AG04449 (cell line): Measurements from ENCODE around the gene CNNM2.
"Not testable (repeated sequence)": the region's sequence is repeated elsewhere in the genome, so short reads cannot be mapped to it uniquely, and the experiment has no call there.

ENCODE experiments used
- CTCF ChIA-PET: fragments of 350-600 bp; formaldehyde crosslinking; extraction: SDS; loops from one replicate; lab custom pipeline; 2021; ENCODE audit warnings: antibody characterized with exemption; lab: Yijun Ruan, JAX
- POLR2A ChIA-PET: fragments of 400-600, 350-600 bp; formaldehyde crosslinking; extraction: SDS; loops from one replicate; lab custom pipeline; 2020; ENCODE audit warnings: antibody characterized with exemption, inconsistent platforms; lab: Yijun Ruan, JAX
- DNase-seq: peaks from one replicate; pipeline ENCODE4 v3.0.0-alpha.2; 2010; ENCODE audit warnings: low read depth, low spot score
- H3K4me3 ChIP-seq: 2 replicates; pipeline ENCODE4 v1.5.1; 2011; ENCODE audit warnings: low read depth, mild to moderate bottlenecking, control low read depth, low read length
- CTCF ChIP-seq: IDR thresholded peaks from one replicate; pipeline ENCODE4 v1.5.1; 2011; ENCODE audit warnings: mild to moderate bottlenecking, moderate library complexity, low read length, control low read depth, inconsistent platforms; ENCODE audit not compliant: insufficient read depth; ENCODE audit errors: missing control alignments

CNNM2 gene

GRCh38 chr10:102965311-102965851, 47.3 kb downstream of the CNNM2 start:
- H3K4me3 ChIP-seq = no peak overlapping the region
- no peak for TF ChIP-seq CTCF
- CTCF ChIA-PET = interaction anchor here (1.4 kb wide), 1 partner anchor 274 kb away, joined by 4 read pairs; no protein-coding TSS in a partner anchor
- DNase-seq = no peak
- POLR2A ChIA-PET = no interaction called here

- TF ChIP-seq CTCF = no peak
- POLR2A ChIA-PET = no interaction called here
- no peak for DNase-seq
- CTCF ChIA-PET = no interaction called here
- no peak overlapping the region for H3K4me3 ChIP-seq
Observed at GRCh38 chr10:102967123-102967522, 49.0 kb downstream of the CNNM2 start.

DNA sequence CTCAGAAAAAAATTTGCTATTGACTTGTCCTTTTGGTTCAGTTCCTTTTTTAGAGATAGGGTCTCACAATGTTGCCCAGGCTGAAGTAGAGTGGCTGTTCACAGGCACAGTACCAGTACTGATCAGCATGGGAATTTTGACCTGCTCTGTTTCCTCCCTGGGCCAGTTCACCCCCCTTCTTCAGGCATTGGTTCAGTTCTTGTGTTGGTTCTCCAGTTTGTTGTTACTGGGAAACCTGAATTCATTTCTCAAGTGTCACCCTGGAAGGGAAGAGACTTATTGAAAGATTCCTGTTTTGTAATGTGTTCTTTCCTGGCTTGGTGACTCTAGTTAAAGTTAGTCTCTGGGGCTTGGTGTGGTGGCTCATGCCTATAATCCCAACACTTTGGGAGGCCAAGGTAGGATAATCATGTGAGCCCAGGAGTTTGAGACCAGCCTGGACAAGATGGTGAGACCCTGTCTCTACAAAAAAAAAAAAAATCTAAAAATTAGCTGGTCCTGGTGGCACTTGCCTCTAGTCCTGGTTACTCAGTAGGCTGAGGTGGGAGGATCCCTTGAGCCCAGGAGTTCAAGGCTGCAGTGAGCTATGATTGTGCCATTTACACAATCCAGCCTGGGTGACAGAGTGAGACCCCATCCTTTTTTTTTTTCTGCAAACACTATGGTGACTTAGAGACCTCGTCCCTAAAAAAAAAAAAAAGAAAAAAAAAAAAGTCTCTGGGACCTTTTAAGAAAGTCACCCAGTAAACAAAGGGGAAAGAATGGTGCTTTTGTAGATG, 52.7 kb downstream of the CNNM2 start:
- ChIA-PET CTCF (interaction anchor here (1.0 to 1.6 kb wide), 2 partner anchors 8 to 18 kb away, joined by 3 to 4 read pairs; no protein-coding TSS in a partner anchor), POLR2A (no interaction called here)
- no peak overlapping the region for H3K4me3 ChIP-seq
- no peak for DNase-seq
- TF ChIP-seq CTCF = no peak

- H3K4me3 ChIP-seq = no peak overlapping the region
- DNase-seq = no peak
- ChIA-PET CTCF (no interaction called here), POLR2A (no interaction called here)
- no peak for TF ChIP-seq CTCF
Observed at GRCh38 chr10:102975483-102976379, 57.6 kb downstream of the CNNM2 start.

DNA sequence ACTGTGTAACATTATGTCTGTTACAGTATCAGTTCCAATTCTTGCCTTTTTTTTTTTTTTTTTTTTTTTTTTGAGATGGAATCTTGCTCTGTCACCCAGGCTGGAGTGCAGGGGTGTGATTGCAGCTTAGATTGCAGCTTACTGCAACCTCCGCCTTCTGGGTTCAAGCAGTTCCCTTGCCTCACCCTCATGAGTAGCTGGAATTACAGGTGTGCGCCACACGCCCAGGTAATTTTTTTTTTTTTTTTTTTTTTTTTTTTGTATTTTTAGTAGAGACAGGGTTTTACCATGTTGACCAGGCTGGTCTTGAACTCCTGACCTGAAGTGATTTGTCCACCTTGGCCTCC, 58.3 kb downstream of the CNNM2 start:
- DNase-seq, POLR2A ChIA-PET, CTCF ChIA-PET, H3K4me3 ChIP-seq: not testable (repeated sequence)

DNA sequence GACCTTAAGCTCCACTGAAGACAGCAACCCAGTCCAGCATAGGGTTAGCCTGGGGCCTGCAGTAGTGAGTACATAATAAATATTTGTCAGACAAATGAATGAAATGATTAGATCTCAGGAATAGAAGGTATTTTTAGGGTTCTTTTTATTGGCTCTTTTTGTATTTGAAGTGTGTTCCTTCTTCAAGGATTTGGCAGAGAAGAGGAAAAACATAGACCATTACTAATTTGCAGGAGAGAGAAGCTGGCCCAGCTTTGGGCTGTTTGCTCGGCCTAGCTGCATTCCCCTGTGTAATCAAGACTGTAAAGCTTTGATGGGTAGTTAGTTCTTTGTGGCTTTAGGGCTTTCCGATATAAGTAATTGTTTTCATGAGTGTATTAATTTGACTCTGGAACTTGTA, 64.2 kb downstream of the CNNM2 start:
- POLR2A ChIA-PET = no interaction called here

More for the DNA sequence above, 64.2 kb downstream of the CNNM2 start:
- H3K4me3 ChIP-seq = no peak overlapping the region
- no peak for TF ChIP-seq CTCF
- DNase-seq = no peak
- CTCF ChIA-PET = no interaction called here
